ENCODE results near the gene GOLT1B. TPM values are rescaled to one million over a fixed set of nuclear protein-coding genes. Genes with fewer than 3 reads are reported as not detected.

The GOLT1B gene
- total and polyA plus RNA-seq, 2 donors, result 24.0 to 25.0 TPM

GRCh38 chr12:21546716-21547115 is 45.1 kb downstream of the GOLT1B start:
- 39% methylated on average over 1 of the region's 1 CpG for whole genome bisulfite sequencing
- no peak overlapping the region for H3K4me3 ChIP-seq (ENCODE audit: low read length in 2 of 2)
- no peaks in the 10 kb centered on the region for H3K27me3 ChIP-seq (ENCODE audit: control insufficient read depth in 2 of 2, insufficient read depth in 1 of 2, low read length in 1 of 2)

GRCh38 chr12:21547437-21547836 is 45.8 kb downstream of the GOLT1B start:
- Histone ChIP-seq H3K36me3 (ENCODE audit: control insufficient read depth in 2 of 2, insufficient read depth in 2 of 2, low read length in 1 of 2) (no peaks in the 10 kb centered on the region), H3K9me3 (ENCODE audit: control insufficient read depth in 2 of 2, insufficient read depth in 1 of 2, low read length in 1 of 2) (no peaks in the 10 kb centered on the region), H3K4me1 (ENCODE audit: control insufficient read depth in 2 of 2, insufficient read depth in 2 of 2, low read length in 2 of 2) (no peaks in the 10 kb centered on the region), H3K27ac (ENCODE audit: low read depth in 1 of 2, low read length in 1 of 2) (no peak overlapping the region), H3K27me3 (ENCODE audit: control insufficient read depth in 2 of 2, insufficient read depth in 1 of 2, low read length in 1 of 2) (no peaks in the 10 kb centered on the region), H3K4me3 (ENCODE audit: low read length in 2 of 2) (no peak overlapping the region)
- WGBS, result 87% methylated on average over 1 of the region's 1 CpG
- no peak for DNase-seq (ENCODE audit: low read depth in 6 of 9, low spot score in 9 of 9)

More at GRCh38 chr12:21546716-21547115, 45.1 kb downstream of the GOLT1B start:
- Histone ChIP-seq H3K27ac (ENCODE audit: low read depth in 1 of 2, low read length in 1 of 2) (no peak overlapping the region), H3K4me1 (ENCODE audit: control insufficient read depth in 2 of 2, insufficient read depth in 2 of 2, low read length in 2 of 2) (no peaks in the 10 kb centered on the region), H3K36me3 (ENCODE audit: control insufficient read depth in 2 of 2, insufficient read depth in 2 of 2, low read length in 1 of 2) (no peaks in the 10 kb centered on the region), H3K9me3 (ENCODE audit: control insufficient read depth in 2 of 2, insufficient read depth in 1 of 2, low read length in 1 of 2) (no peaks in the 10 kb centered on the region)
- DNase-seq (ENCODE audit: low read depth in 6 of 9, low spot score in 9 of 9), result no peak

GRCh38 chr12:21551841-21552465 is 50.4 kb downstream of the GOLT1B start:
- no peak for DNase-seq (ENCODE audit: low read depth in 6 of 9, low spot score in 9 of 9)
- Histone ChIP-seq H3K4me3 (ENCODE audit: low read length in 2 of 2) (no peak overlapping the region), H3K9me3 (ENCODE audit: control insufficient read depth in 2 of 2, insufficient read depth in 1 of 2, low read length in 1 of 2) (no peaks in the 10 kb centered on the region), H3K36me3 (ENCODE audit: control insufficient read depth in 2 of 2, insufficient read depth in 2 of 2, low read length in 1 of 2) (no peaks in the 10 kb centered on the region), H3K4me1 (ENCODE audit: control insufficient read depth in 2 of 2, insufficient read depth in 2 of 2, low read length in 2 of 2) (no peaks in the 10 kb centered on the region), H3K27ac (ENCODE audit: low read depth in 1 of 2, low read length in 1 of 2) (no peak overlapping the region), H3K27me3 (ENCODE audit: control insufficient read depth in 2 of 2, insufficient read depth in 1 of 2, low read length in 1 of 2) (no peaks in the 10 kb centered on the region)
- 67% methylated on average over 4 of the region's 4 CpGs for WGBS

GRCh38 chr12:21552635-21553328 is 51.2 kb downstream of the GOLT1B start:
- no peaks in the 10 kb centered on the region for H3K4me1 ChIP-seq (ENCODE audit: control insufficient read depth in 2 of 2, insufficient read depth in 2 of 2, low read length in 2 of 2)
- no peaks in the 10 kb centered on the region for H3K9me3 ChIP-seq (ENCODE audit: control insufficient read depth in 2 of 2, insufficient read depth in 1 of 2, low read length in 1 of 2)
- H3K27ac ChIP-seq (ENCODE audit: low read depth in 1 of 2, low read length in 1 of 2), result no peak overlapping the region
- H3K27me3 ChIP-seq (ENCODE audit: control insufficient read depth in 2 of 2, insufficient read depth in 1 of 2, low read length in 1 of 2), result no peaks in the 10 kb centered on the region
- no peak for DNase-seq (ENCODE audit: low read depth in 6 of 9, low spot score in 9 of 9)
- no peak overlapping the region for H3K4me3 ChIP-seq (ENCODE audit: low read length in 2 of 2)
- H3K36me3 ChIP-seq (ENCODE audit: control insufficient read depth in 2 of 2, insufficient read depth in 2 of 2, low read length in 1 of 2), result no peaks in the 10 kb centered on the region
- WGBS, result 87% methylated on average over 6 of the region's 6 CpGs

GRCh38 chr12:21553329-21553675 is 51.7 kb downstream of the GOLT1B start:
- Histone ChIP-seq H3K4me3 (ENCODE audit: low read length in 2 of 2) (no peak overlapping the region), H3K27ac (ENCODE audit: low read depth in 1 of 2, low read length in 1 of 2) (no peak overlapping the region), H3K9me3 (ENCODE audit: control insufficient read depth in 2 of 2, insufficient read depth in 1 of 2, low read length in 1 of 2) (no peaks in the 10 kb centered on the region), H3K36me3 (ENCODE audit: control insufficient read depth in 2 of 2, insufficient read depth in 2 of 2, low read length in 1 of 2) (no peaks in the 10 kb centered on the region), H3K27me3 (ENCODE audit: control insufficient read depth in 2 of 2, insufficient read depth in 1 of 2, low read length in 1 of 2) (no peaks in the 10 kb centered on the region), H3K4me1 (ENCODE audit: control insufficient read depth in 2 of 2, insufficient read depth in 2 of 2, low read length in 2 of 2) (no peaks in the 10 kb centered on the region)
- DNase-seq (ENCODE audit: low read depth in 6 of 9, low spot score in 9 of 9), result no peak

- no peaks in the 10 kb centered on the region for H3K36me3 ChIP-seq (ENCODE audit: control insufficient read depth in 2 of 2, insufficient read depth in 2 of 2, low read length in 1 of 2)
- no peak overlapping the region for H3K27ac ChIP-seq (ENCODE audit: low read depth in 1 of 2, low read length in 1 of 2)
- no peak overlapping the region for H3K4me3 ChIP-seq (ENCODE audit: low read length in 2 of 2)
- WGBS, result 88% methylated on average over 9 of the region's 9 CpGs
- H3K4me1 ChIP-seq (ENCODE audit: control insufficient read depth in 2 of 2, insufficient read depth in 2 of 2, low read length in 2 of 2), result no peaks in the 10 kb centered on the region
- DNase-seq (ENCODE audit: low read depth in 6 of 9, low spot score in 9 of 9), result no peak
- H3K9me3 ChIP-seq (ENCODE audit: control insufficient read depth in 2 of 2, insufficient read depth in 1 of 2, low read length in 1 of 2), result no peaks in the 10 kb centered on the region
- H3K27me3 ChIP-seq (ENCODE audit: control insufficient read depth in 2 of 2, insufficient read depth in 1 of 2, low read length in 1 of 2), result no peaks in the 10 kb centered on the region
These were observed 56.6 kb downstream of the GOLT1B start for GRCh38 chr12:21558100-21558679.

- WGBS, result 88% methylated on average over 7 of the region's 7 CpGs
- no peak overlapping the region for H3K27ac ChIP-seq (ENCODE audit: low read depth in 1 of 2, low read length in 1 of 2)
- no peak overlapping the region for H3K4me3 ChIP-seq (ENCODE audit: low read length in 2 of 2)
- H3K27me3 ChIP-seq (ENCODE audit: control insufficient read depth in 2 of 2, insufficient read depth in 1 of 2, low read length in 1 of 2), result no peaks in the 10 kb centered on the region
- no peaks in the 10 kb centered on the region for H3K36me3 ChIP-seq (ENCODE audit: control insufficient read depth in 2 of 2, insufficient read depth in 2 of 2, low read length in 1 of 2)
- DNase-seq (ENCODE audit: low read depth in 6 of 9, low spot score in 9 of 9), result no peak
- H3K9me3 ChIP-seq (ENCODE audit: control insufficient read depth in 2 of 2, insufficient read depth in 1 of 2, low read length in 1 of 2), result no peaks in the 10 kb centered on the region
- H3K4me1 ChIP-seq (ENCODE audit: control insufficient read depth in 2 of 2, insufficient read depth in 2 of 2, low read length in 2 of 2), result no peaks in the 10 kb centered on the region
These were observed 58.4 kb downstream of the GOLT1B start for GRCh38 chr12:21559855-21560569.

- no peak overlapping the region for H3K27ac ChIP-seq (ENCODE audit: low read depth in 1 of 2, low read length in 1 of 2)
- DNase-seq (ENCODE audit: low read depth in 6 of 9, low spot score in 9 of 9), result no peak
- H3K4me1 ChIP-seq (ENCODE audit: control insufficient read depth in 2 of 2, insufficient read depth in 2 of 2, low read length in 2 of 2), result no peaks in the 10 kb centered on the region
- WGBS, result 73% methylated on average over 2 of the region's 2 CpGs
- no peaks in the 10 kb centered on the region for H3K27me3 ChIP-seq (ENCODE audit: control insufficient read depth in 2 of 2, insufficient read depth in 1 of 2, low read length in 1 of 2)
- no peak overlapping the region for H3K4me3 ChIP-seq (ENCODE audit: low read length in 2 of 2)
- no peaks in the 10 kb centered on the region for H3K36me3 ChIP-seq (ENCODE audit: control insufficient read depth in 2 of 2, insufficient read depth in 2 of 2, low read length in 1 of 2)
- no peaks in the 10 kb centered on the region for H3K9me3 ChIP-seq (ENCODE audit: control insufficient read depth in 2 of 2, insufficient read depth in 1 of 2, low read length in 1 of 2)
These were observed 59.6 kb downstream of the GOLT1B start for GRCh38 chr12:21561158-21561557.

GRCh38 chr12:21562859-21563258 is 61.3 kb downstream of the GOLT1B start:
- no peaks in the 10 kb centered on the region for H3K9me3 ChIP-seq (ENCODE audit: control insufficient read depth in 2 of 2, insufficient read depth in 1 of 2, low read length in 1 of 2)
- no peak for DNase-seq (ENCODE audit: low read depth in 6 of 9, low spot score in 9 of 9)
- no peaks in the 10 kb centered on the region for H3K4me1 ChIP-seq (ENCODE audit: control insufficient read depth in 2 of 2, insufficient read depth in 2 of 2, low read length in 2 of 2)
- WGBS, result 94% methylated on average over 2 of the region's 2 CpGs
- no peaks in the 10 kb centered on the region for H3K36me3 ChIP-seq (ENCODE audit: control insufficient read depth in 2 of 2, insufficient read depth in 2 of 2, low read length in 1 of 2)
- H3K4me3 ChIP-seq (ENCODE audit: low read length in 2 of 2), result no peak overlapping the region
- H3K27me3 ChIP-seq (ENCODE audit: control insufficient read depth in 2 of 2, insufficient read depth in 1 of 2, low read length in 1 of 2), result no peaks in the 10 kb centered on the region
- no peak overlapping the region for H3K27ac ChIP-seq (ENCODE audit: low read depth in 1 of 2, low read length in 1 of 2)

Measured in thymus (tissue), 11 donors.